Stimulated activated CD8-positive, alpha-beta memory T cell treated with anti-CD3 and anti-CD28 coated beads, Interleukin-7, amount 100 ng/mL, for 4 hours (primary cell): ENCODE measurements around the gene MALRD1.

Experiments
- DNase-seq, 2 donors: peaks; one replicate each; pipeline ENCODE4 v3.0.0-alpha.2; 2020; ENCODE audit warnings: low read depth in 2 of 2

MALRD1 gene

DNA sequence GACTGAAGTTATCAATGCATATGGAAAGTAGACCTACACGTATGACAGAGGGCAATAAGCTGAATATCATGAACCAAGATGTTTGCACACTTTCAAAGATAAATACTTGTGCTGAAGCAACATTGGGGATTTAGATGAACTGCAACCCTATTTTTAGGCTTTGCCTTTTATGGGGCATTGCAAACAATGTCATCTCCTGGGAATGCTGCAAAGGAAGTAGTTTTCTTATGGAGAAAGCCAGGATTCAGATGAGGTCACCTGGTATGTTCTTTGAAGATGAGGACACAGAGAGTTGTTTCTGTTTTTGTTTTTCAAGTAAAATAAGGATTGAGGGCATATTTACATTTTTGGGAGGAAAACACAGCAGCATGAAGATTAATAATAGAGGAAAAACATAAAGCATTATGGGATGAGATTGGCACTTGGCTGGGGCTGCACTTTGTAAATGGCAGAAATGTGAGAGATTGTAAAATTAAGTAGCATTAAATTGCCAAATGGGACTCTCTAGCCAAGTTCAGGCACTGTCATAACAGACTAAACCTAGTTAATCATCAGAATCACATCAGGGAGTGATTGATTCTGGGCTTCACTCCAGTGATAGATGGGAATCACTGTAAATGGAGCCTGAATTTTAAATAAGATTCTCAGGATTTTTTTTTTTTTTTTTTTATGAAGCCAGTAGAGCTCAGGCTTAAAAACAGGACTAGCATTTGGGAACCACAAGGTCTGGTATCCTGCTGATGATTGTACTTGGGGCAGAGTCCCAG is 63.1 kb downstream of the MALRD1 start:
- no peak for DNase-seq

DNA sequence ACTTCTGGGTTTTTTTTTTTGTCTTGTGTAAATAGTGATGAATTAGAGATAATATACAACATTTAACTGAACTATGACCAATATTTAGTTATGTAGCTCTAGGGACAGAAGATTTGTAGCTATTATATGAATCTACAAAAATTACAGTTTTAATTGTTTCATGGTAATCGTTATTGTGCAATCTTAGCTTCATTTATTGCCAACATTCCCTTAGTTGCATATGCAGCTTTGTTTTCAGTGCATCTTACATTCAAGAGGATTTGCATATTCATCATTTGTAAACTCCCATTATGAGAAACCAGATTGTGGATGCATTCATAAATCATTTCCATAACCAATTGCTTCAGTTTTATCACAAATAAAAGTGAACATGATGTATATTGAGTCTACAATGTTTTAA is 68.8 kb downstream of the MALRD1 start:
- DNase-seq, result no peak

DNA sequence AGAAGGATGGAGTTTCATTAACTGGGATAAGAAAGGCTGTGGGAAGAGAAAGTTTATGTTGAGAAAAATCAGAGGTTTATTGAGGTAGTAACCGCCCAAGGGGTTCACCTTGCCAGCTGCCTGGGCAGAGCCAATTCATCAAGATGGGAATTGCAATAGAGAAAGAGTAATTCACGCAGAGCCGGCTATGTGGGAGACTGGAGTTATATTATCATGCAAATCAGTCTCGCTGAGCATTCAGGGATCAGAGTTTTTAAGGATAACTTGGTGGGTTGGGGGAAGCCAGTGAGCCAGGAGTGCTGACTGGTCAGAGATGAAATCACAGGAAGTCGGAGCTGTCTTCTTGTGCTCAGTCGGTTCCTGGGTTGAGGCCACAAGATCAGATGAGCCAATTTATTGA is 70.6 kb downstream of the MALRD1 start:
- DNase-seq, result no peak

- no peak for DNase-seq
Measured at GRCh38 chr10:19120381-19120908, 71.8 kb downstream of the MALRD1 start.

DNA sequence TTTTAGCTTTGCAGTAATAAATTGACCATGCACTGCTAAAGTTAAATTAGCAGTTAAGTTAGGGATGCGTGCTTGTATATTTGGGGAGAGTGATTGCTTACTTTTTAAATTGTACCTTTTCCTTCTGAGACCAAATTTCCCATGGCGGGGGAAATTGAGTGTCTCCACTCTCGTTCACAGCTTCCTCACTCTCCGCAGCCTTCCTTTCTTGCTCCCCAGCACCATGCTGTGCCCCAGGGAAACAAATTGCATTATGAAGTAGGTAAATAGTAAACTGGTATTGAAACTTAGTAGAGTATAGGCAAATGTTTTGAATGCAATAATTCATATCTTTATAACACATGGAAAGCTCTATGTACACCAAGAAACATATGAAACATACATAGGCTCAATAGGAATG is 85.4 kb downstream of the MALRD1 start:
- no peak for DNase-seq

GRCh38 chr10:19142967-19143366 is 94.4 kb downstream of the MALRD1 start:
- no peak for DNase-seq

DNA sequence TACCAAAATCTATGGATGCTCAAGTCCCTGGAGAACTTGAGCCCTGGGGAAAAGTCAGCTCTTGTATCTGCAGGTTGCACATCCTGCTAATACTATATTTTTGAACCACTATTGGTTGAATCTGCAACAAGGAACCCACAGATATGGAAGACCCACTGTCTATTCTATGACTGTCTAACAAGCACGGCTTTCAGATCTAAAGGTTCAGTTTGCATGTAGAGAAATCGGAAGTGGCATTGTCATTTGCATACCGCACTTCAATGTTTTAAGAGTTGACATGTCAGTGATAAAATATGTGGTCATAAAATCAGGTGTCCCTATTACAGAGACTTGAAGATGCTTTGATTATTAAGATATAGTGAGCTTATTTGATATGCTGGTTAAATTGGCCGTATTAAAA is 95.6 kb downstream of the MALRD1 start:
- DNase-seq, result no peak

GRCh38 chr10:19154375-19154774 is 105.8 kb downstream of the MALRD1 start:
- no peak for DNase-seq

DNA sequence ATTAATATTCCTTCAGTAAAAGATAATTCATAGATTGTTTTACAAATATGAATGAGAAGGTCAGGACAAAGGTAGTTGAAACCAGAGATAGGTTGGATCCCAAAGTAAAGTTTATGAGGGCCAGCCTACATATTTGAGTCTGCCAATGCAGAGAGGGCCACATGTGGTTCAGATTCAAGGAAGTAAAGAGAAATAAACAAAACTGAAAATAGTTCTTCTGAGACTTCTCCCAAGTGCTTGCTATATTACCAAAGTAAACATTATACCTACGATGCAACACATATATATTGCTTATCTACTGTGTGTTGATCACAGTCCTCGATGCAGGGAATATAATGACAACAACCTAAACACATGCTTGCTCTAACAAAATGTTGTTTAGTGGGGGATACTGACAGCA is 109.8 kb downstream of the MALRD1 start:
- DNase-seq, result no peak

DNA sequence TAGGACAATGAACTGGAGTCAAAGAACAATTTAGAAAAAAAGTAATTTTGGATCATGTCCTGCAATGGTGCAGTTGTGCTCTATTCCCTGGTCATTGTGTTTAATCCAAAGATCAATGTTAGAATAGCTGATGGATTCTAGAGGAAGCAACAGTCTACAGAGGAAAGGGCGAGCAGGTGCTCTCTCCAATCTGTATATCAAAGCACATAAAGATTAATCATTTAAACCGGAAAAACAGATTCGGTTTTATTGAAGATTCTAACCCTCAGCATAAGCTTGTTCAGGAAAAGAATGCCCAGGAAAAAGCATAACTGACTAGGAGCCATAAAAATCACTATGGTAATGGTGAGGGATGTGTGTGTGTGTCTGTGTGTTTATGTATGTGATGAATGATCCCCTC is 110.3 kb downstream of the MALRD1 start:
- DNase-seq, result no peak

DNA sequence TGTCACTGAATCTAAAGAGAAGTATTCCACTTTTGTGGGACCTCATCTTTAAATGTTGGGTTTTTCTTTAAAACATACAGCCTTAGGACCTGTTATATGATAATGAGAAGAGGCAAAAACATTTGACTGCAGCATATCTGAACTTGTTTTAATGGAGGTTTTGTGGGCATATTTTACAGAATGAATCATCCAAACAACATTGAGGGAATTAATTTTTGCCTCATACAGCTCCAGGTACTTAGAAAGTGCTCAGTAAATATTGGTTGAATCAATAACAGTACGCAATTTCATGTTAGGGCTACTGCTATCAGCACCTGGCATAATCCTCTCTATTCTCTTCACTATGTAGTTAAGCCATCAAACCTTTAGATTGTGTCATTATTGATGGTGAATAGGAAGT is 115.9 kb downstream of the MALRD1 start:
- DNase-seq, result no peak

- no peak for DNase-seq
Measured at GRCh38 chr10:19168584-19168983, 120.0 kb downstream of the MALRD1 start.

- DNase-seq, result no peak
Measured at GRCh38 chr10:19169041-19169440, 120.4 kb downstream of the MALRD1 start.

- no peak for DNase-seq
Measured at GRCh38 chr10:19169684-19170083, 121.1 kb downstream of the MALRD1 start.

DNA sequence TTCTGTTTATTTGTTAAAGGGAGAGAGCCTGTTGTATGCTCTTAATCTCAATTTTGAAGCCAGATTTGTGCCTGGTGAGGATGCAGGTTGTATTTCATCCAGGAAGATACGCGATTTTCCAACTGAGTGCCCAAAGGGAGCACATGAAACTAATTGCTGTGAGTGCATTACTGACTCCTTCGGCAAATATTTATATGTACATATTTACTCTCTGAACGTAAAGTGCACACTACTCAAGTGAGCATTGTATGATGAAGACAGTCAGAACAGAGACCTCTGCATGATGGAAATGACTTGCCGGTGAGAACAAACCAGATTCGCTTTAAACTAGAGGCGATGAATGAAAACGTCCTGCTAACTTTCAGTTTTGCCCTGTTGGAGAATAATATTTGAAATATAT is 130.1 kb downstream of the MALRD1 start:
- no peak for DNase-seq

- no peak for DNase-seq
Measured at GRCh38 chr10:19184891-19185290, 136.3 kb downstream of the MALRD1 start.

DNA sequence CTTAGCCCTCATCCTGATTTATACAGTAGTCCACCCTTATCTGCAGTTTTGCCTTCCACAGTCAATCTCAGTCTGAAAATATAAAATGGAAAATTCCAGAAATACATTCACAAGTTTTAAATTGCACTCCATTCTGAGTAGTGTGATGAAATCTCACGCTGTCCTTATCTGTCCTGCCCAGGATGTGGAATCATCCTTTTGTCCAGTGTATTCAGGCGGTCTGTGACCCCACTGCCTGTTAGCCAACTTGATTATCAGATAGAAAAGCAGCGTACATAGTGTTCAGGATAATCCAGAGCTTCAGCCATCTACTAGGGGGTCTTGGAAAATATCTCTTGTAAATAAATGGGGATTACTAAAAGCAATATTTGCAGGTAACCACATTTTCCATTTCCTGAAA is 146.3 kb downstream of the MALRD1 start:
- DNase-seq, result no peak

GRCh38 chr10:19195698-19196097 is 147.1 kb downstream of the MALRD1 start:
- no peak for DNase-seq

GRCh38 chr10:19200211-19200610 is 151.6 kb downstream of the MALRD1 start:
- no peak for DNase-seq

DNA sequence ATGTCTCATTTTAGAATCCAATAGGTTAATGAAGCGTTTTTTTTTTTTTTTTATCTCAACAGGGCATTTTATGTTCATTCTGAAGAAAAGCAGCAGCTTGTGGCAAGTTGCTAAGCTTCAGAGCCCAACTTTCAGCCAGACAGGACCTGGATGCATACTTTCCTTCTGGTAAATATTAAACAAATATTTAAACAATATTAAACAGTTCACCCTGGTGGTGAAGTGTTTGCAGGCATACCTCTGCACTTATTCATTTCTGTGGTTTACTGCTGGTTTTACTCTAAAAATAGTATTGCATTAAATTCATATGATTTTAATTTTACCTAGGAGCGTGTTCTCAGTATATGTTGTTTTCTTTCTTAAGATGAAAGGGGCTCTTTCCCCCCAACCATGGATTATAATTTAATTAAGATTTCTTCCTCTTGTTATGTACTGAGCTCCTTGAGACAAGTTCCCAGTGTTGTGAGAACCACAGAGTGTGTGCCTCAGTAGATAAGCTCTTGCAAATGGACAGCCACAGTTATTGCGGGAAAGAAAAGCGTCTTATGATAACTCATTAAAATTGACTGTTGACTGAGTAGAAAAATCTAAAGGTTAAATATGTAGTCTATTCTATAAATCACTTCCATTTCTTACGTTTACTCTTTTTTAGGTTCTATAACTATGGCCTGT is 155.8 kb downstream of the MALRD1 start:
- DNase-seq, result no peak

DNA sequence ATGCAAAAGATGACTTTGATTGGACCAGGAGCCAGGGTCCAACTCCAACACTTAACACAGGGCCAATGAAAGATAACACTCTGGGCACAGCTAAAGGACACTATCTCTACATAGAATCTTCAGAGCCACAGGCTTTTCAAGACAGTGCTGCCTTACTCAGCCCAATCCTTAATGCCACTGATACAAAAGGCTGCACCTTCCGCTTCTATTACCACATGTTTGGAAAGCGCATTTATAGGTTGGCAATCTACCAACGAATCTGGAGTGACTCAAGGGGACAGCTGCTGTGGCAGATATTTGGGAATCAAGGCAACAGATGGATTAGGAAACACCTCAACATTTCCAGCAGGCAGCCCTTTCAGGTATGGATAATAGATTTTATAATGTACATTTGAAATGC is 160.7 kb downstream of the MALRD1 start:
- DNase-seq, result no peak

GRCh38 chr10:19212590-19212989 is 164.0 kb downstream of the MALRD1 start:
- DNase-seq, result no peak

DNA sequence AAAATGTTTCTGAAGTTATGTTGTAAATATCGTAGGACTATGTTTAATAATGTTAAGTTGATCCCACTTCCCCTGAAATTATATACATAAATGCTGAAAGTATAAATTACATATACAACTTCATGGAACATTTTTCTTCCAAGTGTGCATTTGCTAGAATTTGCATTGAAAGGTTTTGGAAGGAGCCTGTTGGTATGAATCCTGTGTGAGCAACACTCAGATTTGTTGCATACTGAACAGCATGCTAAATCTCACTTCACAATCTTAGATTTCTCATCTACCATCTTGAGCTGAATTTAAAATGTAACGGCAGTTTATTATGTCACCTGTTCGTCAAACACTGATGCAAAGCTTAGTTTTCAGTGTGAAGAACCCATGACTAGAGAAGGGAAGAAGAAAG is 172.6 kb downstream of the MALRD1 start:
- no peak for DNase-seq
